Activated CD4-positive, alpha-beta T cell treated with anti-CD3 and anti-CD28 coated beads for 48 hours (primary cell): Measurements from ENCODE around the gene GOLPH3.
"Not testable (repeated sequence)": the region's sequence is repeated elsewhere in the genome, so short reads cannot be mapped to it uniquely, and the experiment has no call there.

Source experiments
- DNase-seq: peaks from one replicate; pipeline ENCODE4 v3.0.0-alpha.2; 2020

GOLPH3 gene

GRCh38 chr5:32174011-32174870 is at the start of gene GOLPH3:
TSS of gene GOLPH3 (minus strand) at chr5:32174319. CDS start at chr5:32174034, 285 bp downstream.
- peak; percentile 97 for DNase-seq

DNA sequence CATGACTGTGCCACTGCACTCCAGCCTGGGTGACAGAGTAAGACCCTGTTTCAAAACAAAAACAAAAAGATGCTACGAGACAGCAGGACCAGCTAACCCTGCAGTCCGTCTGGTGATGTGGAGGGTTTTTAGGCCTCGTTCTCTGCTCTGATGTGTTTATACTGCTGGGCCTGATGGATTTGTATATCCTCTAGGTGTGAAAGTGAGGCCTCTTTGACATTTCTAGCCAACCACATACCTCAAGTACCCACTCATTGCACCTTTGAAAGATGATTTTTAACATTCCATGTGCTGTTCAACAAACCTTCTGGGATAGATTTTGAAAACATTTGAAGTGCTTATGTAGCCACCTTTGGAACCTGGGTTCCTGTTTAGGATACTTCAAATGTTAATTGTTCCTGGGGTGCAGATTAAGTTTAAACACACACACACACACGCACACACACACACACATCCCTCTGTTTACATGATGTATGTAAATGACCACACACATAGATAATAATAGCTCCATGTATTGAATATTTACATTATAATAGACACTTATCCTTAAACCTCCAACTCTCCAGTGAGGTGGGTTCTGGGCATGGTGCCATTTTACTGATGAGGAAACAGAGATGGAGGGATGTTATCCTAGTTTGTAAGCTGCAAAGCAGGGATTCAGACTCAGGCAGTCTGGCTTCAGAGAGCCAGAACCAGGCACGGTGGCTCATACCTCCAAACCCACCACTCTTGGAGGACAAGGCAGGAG is 48.8 kb upstream of the GOLPH3 start:
- no peak for DNase-seq

DNA sequence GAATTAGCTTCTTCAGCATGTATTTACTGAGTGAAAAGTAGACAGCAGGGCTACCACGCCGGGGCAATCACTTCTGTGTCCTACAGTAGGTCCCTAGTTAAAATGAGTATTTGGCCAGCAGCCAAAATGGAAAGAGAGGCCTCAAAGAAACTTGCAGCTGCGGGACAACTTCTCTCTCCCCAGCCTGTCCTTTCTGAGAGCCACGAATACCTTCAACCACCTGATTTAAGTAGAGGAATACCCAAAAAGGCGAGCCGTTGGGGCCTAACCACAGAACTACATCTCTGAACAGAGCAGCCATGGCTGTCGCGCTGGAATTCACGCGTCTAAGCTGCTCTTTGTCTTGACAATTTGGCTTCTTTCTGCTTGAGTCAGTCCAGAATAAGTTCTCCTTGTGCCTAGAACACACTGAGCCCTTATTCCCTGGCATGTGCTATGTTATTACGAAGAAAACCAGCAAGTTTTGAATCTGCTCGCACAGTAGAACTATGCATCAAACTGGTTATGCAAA is 43.8 kb upstream of the GOLPH3 start:
- no peak for DNase-seq

DNA sequence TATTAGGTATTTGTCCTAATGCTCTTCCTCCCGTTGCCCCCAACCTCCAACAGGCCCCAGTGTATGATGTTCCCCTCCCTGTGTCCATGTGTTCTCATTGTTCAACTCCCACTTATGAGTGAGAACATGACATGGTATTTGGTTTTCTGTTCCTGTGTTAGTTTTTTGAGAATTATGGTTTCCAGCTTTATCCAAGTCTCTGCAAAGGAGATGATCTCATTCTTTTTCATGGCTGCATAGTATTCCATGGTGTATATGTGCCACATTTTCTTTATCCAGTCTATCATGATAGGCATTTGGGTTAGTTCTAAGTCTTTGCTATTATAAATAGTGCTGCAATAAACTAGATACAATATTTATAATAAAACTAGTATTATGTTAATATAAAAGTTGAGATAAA is 40.2 kb upstream of the GOLPH3 start:
- not testable (repeated sequence) for DNase-seq

DNA sequence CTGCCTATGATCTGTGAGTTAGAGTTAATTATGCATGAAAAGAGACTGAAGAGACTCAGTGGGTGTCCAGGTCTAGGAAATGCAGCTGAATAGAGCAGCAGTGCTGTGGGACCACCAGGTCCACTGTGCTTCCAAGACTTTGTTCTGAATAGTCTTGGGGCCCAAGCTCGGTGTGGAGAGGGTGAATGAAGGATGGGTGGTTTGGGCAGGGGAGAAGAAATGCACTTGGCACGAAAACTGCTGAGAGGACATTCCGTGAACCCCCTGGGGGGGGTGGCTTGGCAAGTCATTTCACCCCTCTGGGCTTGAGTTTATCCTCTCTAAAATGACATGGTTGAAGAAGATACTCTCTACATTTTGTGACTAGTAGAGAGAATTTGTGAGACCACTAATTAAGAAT is 36.0 kb upstream of the GOLPH3 start:
- no peak for DNase-seq

DNA sequence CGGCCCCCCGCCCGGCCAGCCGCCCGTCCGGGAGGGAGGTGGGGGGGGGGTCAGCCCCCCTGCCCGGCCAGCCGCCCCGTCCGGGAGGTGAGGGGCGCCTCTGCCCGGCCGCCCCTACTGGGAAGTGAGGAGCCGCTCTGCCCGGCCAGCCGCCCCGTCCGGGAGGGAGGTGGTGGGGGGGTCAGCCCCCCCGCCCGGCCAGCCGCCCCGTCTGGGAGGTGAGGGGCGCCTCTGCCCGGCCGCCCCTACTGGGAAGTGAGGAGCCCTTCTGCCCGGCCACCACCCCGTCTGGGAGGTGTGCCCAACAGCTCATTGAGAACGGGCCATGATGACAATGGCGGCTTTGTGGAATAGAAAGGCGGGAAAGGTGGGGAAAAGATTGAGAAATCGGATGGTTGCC is 34.7 kb upstream of the GOLPH3 start:
- DNase-seq = not testable (repeated sequence)

DNA sequence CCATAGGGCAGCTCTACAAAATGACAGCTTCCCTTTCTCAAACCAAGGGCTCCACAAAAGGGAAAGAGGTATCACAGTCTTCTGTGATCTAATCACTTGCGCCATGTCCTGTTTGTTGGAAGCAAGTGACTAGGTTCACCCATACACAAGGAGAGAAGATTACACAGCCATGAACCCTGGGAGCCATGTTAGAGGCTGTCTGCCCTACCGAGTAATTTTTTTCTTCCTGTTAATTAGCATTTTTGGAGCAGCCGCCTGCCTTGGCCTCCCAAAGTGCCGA is 33.2 kb upstream of the GOLPH3 start:
- DNase-seq = no peak

DNA sequence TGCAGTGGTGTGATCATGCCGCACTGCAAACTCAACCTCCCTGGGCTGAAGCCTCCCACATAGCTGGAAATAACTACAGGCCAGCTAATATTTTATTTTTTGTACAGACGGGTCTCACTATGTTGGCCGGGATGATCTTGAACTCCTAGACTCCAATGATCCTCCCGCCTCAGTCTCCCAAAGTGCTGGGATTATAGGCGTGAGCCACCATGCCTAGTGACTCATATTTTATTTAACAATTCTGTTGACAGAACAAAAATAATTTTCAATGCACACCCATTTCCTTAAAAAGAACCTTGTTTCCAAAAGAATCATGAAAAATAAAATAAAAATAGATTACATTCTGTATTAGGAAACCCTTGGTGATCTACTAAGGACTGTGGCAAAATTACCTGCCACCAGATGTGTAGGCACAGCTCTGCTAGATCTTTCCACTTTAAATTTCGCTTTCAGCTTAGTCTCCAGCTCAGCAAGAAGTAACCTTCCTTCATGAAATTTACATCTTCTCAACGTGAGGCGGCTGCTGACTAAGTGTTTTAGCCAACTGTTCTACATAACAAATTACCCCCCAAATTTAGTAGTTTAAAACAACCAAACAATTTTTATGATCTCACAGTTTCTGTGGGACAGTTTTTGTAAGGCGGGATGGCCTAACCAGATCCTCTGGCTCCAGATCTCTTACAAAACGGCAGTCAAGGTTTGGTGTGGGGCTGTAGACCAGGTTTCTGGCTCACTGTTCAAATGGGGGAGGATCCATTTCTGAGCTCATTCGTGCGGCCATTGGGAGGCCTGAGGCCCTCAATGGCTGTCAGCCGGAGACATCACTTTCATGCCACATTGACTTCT is 32.6 kb upstream of the GOLPH3 start:
- no peak for DNase-seq

DNA sequence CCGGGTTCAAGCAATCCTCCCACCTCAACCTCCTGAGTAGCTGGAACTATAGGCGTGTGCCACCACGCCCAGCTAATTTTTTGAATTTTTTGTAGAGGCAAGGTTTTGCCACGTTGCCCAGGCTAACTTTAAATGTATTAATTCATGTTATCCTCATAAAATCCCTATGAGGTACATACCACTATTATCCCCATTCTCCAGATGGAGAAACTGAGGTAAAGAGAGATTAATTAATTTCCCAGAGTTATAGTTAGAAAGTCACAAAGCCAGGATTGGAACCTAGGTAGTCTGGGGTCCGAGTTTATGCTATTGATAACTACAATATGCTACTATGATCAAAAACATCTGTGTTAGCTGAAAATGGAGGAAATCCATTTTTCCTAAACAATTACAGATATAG is 31.9 kb upstream of the GOLPH3 start:
- no peak for DNase-seq

DNA sequence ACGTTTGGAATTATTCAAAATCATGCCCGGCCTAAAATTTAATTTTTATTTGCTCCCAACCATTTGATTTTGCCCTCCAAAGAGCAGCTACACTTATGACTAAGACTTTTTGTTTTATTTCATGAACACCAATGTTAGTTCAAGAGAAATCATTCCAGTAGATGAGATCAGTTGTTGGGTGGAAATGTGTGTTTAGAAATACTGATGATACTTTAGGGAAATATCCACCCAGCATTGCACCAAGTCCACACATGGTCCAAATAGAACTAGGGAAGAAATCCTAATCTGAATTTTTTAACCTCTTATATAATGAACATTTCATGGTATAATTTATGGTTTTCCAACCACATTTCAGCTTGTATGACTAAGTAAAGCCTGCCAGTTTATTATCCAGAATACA is 28.3 kb upstream of the GOLPH3 start:
- no peak for DNase-seq

- no peak for DNase-seq
These were observed 27.1 kb upstream of the GOLPH3 start for GRCh38 chr5:32201122-32201753.

- DNase-seq = no peak
These were observed 22.9 kb upstream of the GOLPH3 start for GRCh38 chr5:32197032-32197431.

GRCh38 chr5:32195265-32195664 is 21.1 kb upstream of the GOLPH3 start:
- DNase-seq = no peak

GRCh38 chr5:32193591-32193990 is 19.5 kb upstream of the GOLPH3 start:
- DNase-seq = no peak

GRCh38 chr5:32190095-32190494 is 16.0 kb upstream of the GOLPH3 start:
- DNase-seq = no peak

GRCh38 chr5:32187675-32188074 is 13.6 kb upstream of the GOLPH3 start:
- no peak for DNase-seq

- DNase-seq = no peak
These were observed 8.4 kb upstream of the GOLPH3 start for GRCh38 chr5:32182463-32183063.

GRCh38 chr5:32173267-32174010 is 680 bp downstream of the GOLPH3 start:
- DNase-seq = peak; percentile 55

- no peak for DNase-seq
These were observed 1.2 kb downstream of the GOLPH3 start for GRCh38 chr5:32172923-32173266.

DNA sequence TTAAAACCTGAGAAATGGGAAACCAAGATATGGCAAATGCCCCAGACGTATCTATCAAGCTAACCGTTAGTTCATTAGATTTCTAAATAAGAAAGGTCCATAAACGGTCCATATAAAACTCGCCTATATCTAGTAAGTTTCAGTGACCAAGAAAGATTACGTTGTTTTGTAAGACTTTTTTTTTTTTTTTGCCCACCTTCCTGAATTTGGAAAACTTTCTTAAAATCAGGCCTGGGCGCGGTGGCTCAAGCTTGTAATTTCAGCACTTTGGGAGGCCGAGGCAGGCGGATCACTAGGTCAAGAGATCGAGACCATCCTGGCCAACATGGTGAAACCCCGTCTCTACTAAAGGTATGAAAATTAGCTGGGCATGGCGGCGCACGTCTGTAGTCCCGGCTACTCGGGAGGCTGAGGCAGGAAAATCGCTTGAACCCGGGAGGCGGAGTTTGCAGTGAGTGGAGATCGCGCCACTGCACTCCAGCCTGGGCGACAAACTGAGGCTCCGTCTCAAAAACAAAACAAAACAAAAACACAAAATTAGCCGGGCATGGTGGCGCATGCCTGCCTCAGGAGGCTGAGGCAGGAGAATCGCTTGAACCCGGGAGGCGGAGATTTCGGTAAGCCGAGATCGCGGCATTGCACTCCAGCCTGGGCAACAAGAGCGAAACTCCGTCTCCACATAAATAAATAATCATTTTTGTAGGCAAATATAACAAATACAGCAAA is 1.8 kb downstream of the GOLPH3 start:
- DNase-seq = peak; percentile 51
